ENCODE data around the gene ATOH8. TPM values are rescaled to one million over a fixed set of nuclear protein-coding genes. Genes with fewer than 3 reads are reported as not detected.
A peak's percentile ranks its signal among the peaks of the same experiment; 100 is the strongest.

Gene ATOH8
- total and polyA plus RNA-seq, 2 experiments from 2014 or later: 12.7 to 50.1 TPM

DNA sequence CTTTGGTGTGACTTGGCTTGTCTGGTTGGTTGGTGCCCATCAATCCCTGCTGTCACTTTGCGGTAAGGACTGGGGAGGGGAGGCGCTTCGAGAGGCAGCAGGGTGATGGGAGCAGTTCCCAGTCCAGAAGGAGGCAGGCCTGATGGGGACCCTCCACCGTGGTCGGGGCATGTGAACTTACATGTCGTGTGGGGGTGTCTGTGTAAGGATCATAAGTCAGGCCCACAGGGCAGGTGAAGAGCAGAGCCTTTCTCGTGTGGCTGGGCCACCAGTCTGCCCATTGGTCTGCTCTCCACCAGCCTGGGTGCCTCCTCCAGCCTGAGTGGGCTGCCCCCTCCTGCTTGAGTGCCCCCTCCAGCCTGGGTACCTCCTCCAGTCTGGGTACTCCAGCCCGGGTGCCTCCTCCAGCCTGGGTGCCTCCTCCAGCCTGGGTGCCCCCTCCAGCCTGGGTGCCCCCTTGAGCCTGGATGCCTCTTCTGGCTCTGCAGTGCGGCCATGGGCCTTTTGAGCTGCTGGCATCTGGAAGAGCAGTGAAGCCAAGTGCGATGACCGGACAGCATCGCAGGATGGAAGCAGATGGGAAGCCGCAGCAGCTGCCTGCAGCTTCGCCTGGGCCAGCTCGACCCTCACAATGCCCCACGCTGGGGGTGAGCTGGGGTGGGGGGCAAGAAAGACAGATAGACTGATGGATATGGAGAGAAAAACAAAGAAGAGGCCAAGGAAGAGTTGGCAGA lies 25.0 kb downstream of the ATOH8 start:
- no peak overlapping the region for H2AFZ ChIP-seq
- H3K79me2 ChIP-seq (ENCODE audit: insufficient read depth): peaks cover 95% of the 10 kb centered on the region
- H3K36me3 ChIP-seq (ENCODE audit: low read depth): peaks cover 11% of the 10 kb centered on the region
- no peak overlapping the region for H3K4me3 ChIP-seq
- no peak for DNase-seq
- H3K9ac ChIP-seq: no peak overlapping the region
- no peak for TF ChIP-seq EZH2 (IDR thresholded peaks at IDR 0.05; ENCODE audit: insufficient read depth, poor library complexity, severe bottlenecking)
- TF ChIP-seq EZH2phosphoT487 (IDR thresholded peaks at IDR 0.05; ENCODE audit: insufficient read depth, low read depth): no peak
- no peaks in the 10 kb centered on the region for H4K20me1 ChIP-seq (ENCODE audit: insufficient read depth)
- no peak overlapping the region for H3K27ac ChIP-seq
- H3K9me2 ChIP-seq (ENCODE audit: insufficient read depth): no peaks in the 10 kb centered on the region
- 74 to 75% methylated on average over 16 of the region's 16 CpGs for WGBS, 2 experiments (ENCODE audit: low coverage in 1 of 2, low lambda C conversion rate in 2 of 2, missing lambda C conversion rate in 2 of 2)
- no peak overlapping the region for H3K4me2 ChIP-seq (ENCODE audit: unreplicated experiment)
- H3K9me3 ChIP-seq (ENCODE audit: low read depth): no peaks in the 10 kb centered on the region
- 0 out of 2 replicates have a peak, but pooled peaks cover 7% of the 10 kb centered on the region for H3K4me1 ChIP-seq (ENCODE audit: insufficient read depth)
- in situ Hi-C loops (cut with MboI): no loop called here
- no peaks in the 10 kb centered on the region for H3K27me3 ChIP-seq (replicated peaks; ENCODE audit: insufficient read depth)
- H3F3A ChIP-seq (ENCODE audit: insufficient read depth): peaks cover 27% of the 10 kb centered on the region

DNA sequence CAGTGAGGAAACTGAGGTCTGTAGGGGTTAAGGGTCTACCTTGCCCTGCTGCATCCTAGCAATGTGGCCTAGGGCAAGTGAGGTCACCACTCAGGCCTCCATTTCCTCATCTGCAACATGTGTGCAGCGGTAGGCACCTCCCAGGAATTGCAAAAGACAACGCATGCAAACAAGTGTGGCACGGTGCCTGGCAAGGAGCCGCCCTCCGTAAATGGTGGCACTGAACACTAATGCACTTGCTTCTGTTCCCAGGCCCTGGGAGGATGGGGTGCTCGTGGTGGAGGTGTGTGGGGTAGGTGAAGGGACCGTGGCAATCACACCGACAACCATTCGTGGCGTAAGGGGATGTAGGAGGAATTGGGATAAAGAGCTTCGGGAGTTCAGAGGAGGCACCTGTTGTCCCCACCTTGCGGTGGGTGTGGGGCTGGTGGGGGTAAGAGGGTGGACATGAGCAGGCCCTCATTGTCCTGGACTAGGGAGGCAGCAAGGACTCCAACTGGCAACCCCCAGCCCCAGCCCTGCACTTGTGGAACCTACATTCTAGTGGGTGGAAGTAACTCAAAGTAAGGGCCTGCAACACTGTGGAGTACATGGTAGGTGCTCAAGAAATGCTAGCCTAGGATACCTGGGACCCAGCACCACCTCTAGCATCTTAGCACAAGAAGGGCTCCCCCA lies 26.0 kb downstream of the ATOH8 start:
- no peak overlapping the region for H2AFZ ChIP-seq
- no peaks in the 10 kb centered on the region for H4K20me1 ChIP-seq (ENCODE audit: insufficient read depth)
- H3K27ac ChIP-seq: no peak overlapping the region
- H3F3A ChIP-seq (ENCODE audit: insufficient read depth): peaks cover 27% of the 10 kb centered on the region
- H3K79me2 ChIP-seq (ENCODE audit: insufficient read depth): peaks cover 92% of the 10 kb centered on the region
- TF ChIP-seq EZH2phosphoT487 (IDR thresholded peaks at IDR 0.05; ENCODE audit: insufficient read depth, low read depth): no peak
- no peak for TF ChIP-seq EZH2 (IDR thresholded peaks at IDR 0.05; ENCODE audit: insufficient read depth, poor library complexity, severe bottlenecking)
- peaks cover 7% of the 10 kb centered on the region; the same call in 1 of the 2 replicates for H3K4me1 ChIP-seq (ENCODE audit: insufficient read depth)
- no peaks in the 10 kb centered on the region for H3K9me3 ChIP-seq (ENCODE audit: low read depth)
- in situ Hi-C loops (cut with MboI): no loop called here
- H3K4me3 ChIP-seq: no peak overlapping the region
- H3K4me2 ChIP-seq (ENCODE audit: unreplicated experiment): no peak overlapping the region
- peaks cover 11% of the 10 kb centered on the region for H3K36me3 ChIP-seq (ENCODE audit: low read depth)
- 69 to 71% methylated on average over 12 of the region's 12 CpGs for whole genome bisulfite sequencing, 2 experiments (ENCODE audit: low coverage in 1 of 2, low lambda C conversion rate in 2 of 2, missing lambda C conversion rate in 2 of 2)
- DNase-seq: peak; percentile 40
- H3K27me3 ChIP-seq (replicated peaks; ENCODE audit: insufficient read depth): no peaks in the 10 kb centered on the region
- H3K9ac ChIP-seq: no peak overlapping the region
- H3K9me2 ChIP-seq (ENCODE audit: insufficient read depth): no peaks in the 10 kb centered on the region

GRCh38 chr2:85780316-85781012 lies 26.7 kb downstream of the ATOH8 start:
- no peak overlapping the region for H3K4me3 ChIP-seq
- no peak overlapping the region for H3K4me2 ChIP-seq (ENCODE audit: unreplicated experiment)
- in situ Hi-C loops (cut with MboI): no loop called here
- no peaks in the 10 kb centered on the region for H3K9me3 ChIP-seq (ENCODE audit: low read depth)
- H3K27me3 ChIP-seq (replicated peaks; ENCODE audit: insufficient read depth): no peaks in the 10 kb centered on the region
- TF ChIP-seq EZH2 (IDR thresholded peaks at IDR 0.05; ENCODE audit: insufficient read depth, poor library complexity, severe bottlenecking) (no peak), EZH2phosphoT487 (IDR thresholded peaks at IDR 0.05; ENCODE audit: insufficient read depth, low read depth) (no peak)
- H3F3A ChIP-seq (ENCODE audit: insufficient read depth): peaks cover 22% of the 10 kb centered on the region
- no peaks in the 10 kb centered on the region for H3K9me2 ChIP-seq (ENCODE audit: insufficient read depth)
- H3K9ac ChIP-seq: no peak overlapping the region
- DNase-seq: no peak
- peaks cover 11% of the 10 kb centered on the region for H3K36me3 ChIP-seq (ENCODE audit: low read depth)
- H3K79me2 ChIP-seq (ENCODE audit: insufficient read depth): peaks cover 85% of the 10 kb centered on the region
- H4K20me1 ChIP-seq (ENCODE audit: insufficient read depth): no peaks in the 10 kb centered on the region
- H2AFZ ChIP-seq: no peak overlapping the region
- H3K4me1 ChIP-seq (ENCODE audit: insufficient read depth): peaks cover 11% of the 10 kb centered on the region
- 54 to 59% methylated on average over 14 of the region's 14 CpGs for WGBS, 2 experiments (ENCODE audit: low coverage in 1 of 2, low lambda C conversion rate in 2 of 2, missing lambda C conversion rate in 2 of 2)
- H3K27ac ChIP-seq: no peak overlapping the region

- H3K36me3 ChIP-seq (ENCODE audit: low read depth): peaks cover 11% of the 10 kb centered on the region
- no peak overlapping the region for H2AFZ ChIP-seq
- TF ChIP-seq EZH2phosphoT487 (IDR thresholded peaks at IDR 0.05; ENCODE audit: insufficient read depth, low read depth): no peak
- no peak for TF ChIP-seq EZH2 (IDR thresholded peaks at IDR 0.05; ENCODE audit: insufficient read depth, poor library complexity, severe bottlenecking)
- no peak overlapping the region for H3K27ac ChIP-seq
- no peak for DNase-seq
- no peak overlapping the region for H3K4me2 ChIP-seq (ENCODE audit: unreplicated experiment)
- H3K4me1 ChIP-seq (ENCODE audit: insufficient read depth): peaks cover 16% of the 10 kb centered on the region
- no peak overlapping the region for H3K4me3 ChIP-seq
- WGBS, 2 experiments (ENCODE audit: low coverage in 1 of 2, low lambda C conversion rate in 2 of 2, missing lambda C conversion rate in 2 of 2): 81 to 83% methylated on average over 5 of the region's 5 CpGs
- H3K9me3 ChIP-seq (ENCODE audit: low read depth): no peaks in the 10 kb centered on the region
- in situ Hi-C loops (cut with MboI): no loop called here
- H3K9me2 ChIP-seq (ENCODE audit: insufficient read depth): no peaks in the 10 kb centered on the region
- H3K9ac ChIP-seq: no peak overlapping the region
- peaks cover 80% of the 10 kb centered on the region for H3K79me2 ChIP-seq (ENCODE audit: insufficient read depth)
- H3F3A ChIP-seq (ENCODE audit: insufficient read depth): peaks cover 26% of the 10 kb centered on the region
- no peaks in the 10 kb centered on the region for H3K27me3 ChIP-seq (replicated peaks; ENCODE audit: insufficient read depth)
- H4K20me1 ChIP-seq (ENCODE audit: insufficient read depth): no peaks in the 10 kb centered on the region
Measured at GRCh38 chr2:85781013-85781332, 27.2 kb downstream of the ATOH8 start.

Measured in GM23248 (cell line).